NT2/D1 (cell line): Measurements from ENCODE around the gene JTB.

Experiments used
- SUZ12 ChIP-seq: IDR thresholded peaks from 2 replicates; pipeline ENCODE4 v1.6.1; 2011; ENCODE audit not compliant: insufficient read length, insufficient read depth; ENCODE audit errors: extremely low read depth
- YY1 ChIP-seq: IDR thresholded peaks from 2 replicates; pipeline ENCODE4 v1.6.1; 2011; ENCODE audit not compliant: insufficient read length, insufficient read depth
- ZNF274 ChIP-seq: IDR thresholded peaks from 2 replicates; pipeline ENCODE4 v1.6.1; 2011; ENCODE audit warnings: mild to moderate bottlenecking, low read depth, low read length

DNA sequence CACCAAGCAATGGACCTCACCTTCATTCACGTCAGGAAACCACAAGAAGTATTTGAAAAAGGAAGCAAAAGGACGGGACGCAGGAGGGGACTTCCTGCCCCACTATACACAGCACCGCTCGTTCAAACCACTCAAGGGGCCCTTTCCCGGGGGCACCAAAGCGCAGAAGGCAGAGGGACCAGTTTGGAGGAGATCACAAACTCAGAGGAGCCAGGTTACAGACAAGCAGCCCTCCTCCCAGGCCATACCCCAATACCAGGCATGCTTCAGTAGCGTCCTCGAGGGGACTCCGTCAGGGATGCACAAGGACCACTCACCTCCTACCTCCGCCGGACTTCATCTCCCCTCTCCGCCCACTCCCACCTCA, 19.7 kb downstream of the JTB start:
- TF ChIP-seq YY1: no peak
- TF ChIP-seq ZNF274: no peak
- TF ChIP-seq SUZ12: no peak
